Esophagus squamous epithelium (tissue), 4 donors: ENCODE measurements around the gene IL1RAPL1.

ENCODE experiments used
- POLR2A ChIP-seq, 4 donors: fragments of 450-650 bp; IDR thresholded peaks; one replicate each; pipeline ENCODE4 v1.6.1; 2017; ENCODE audit warnings: antibody characterized with exemption in 4 of 4, mild to moderate bottlenecking in 4 of 4, moderate library complexity in 3 of 4
- TF ChIP-seq, protein P1 (sequence below), 6 experiments: fragments of 450-650 bp in 4 of 6; fragments of 200-600 bp in 2 of 6; sonication (generic) in 2 of 6; IDR thresholded peaks; one replicate each; pipeline ENCODE4 v1.5.1; 2016 to 2019; ENCODE audit warnings: antibody characterized with exemption in 6 of 6, mild to moderate bottlenecking in 4 of 6, moderate library complexity in 4 of 6

- TF ChIP-seq POLR2A (IDR thresholded peaks at IDR 0.05): no peak
- TF ChIP-seq, protein P1, sequence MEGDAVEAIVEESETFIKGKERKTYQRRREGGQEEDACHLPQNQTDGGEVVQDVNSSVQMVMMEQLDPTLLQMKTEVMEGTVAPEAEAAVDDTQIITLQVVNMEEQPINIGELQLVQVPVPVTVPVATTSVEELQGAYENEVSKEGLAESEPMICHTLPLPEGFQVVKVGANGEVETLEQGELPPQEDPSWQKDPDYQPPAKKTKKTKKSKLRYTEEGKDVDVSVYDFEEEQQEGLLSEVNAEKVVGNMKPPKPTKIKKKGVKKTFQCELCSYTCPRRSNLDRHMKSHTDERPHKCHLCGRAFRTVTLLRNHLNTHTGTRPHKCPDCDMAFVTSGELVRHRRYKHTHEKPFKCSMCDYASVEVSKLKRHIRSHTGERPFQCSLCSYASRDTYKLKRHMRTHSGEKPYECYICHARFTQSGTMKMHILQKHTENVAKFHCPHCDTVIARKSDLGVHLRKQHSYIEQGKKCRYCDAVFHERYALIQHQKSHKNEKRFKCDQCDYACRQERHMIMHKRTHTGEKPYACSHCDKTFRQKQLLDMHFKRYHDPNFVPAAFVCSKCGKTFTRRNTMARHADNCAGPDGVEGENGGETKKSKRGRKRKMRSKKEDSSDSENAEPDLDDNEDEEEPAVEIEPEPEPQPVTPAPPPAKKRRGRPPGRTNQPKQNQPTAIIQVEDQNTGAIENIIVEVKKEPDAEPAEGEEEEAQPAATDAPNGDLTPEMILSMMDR (IDR thresholded peaks at IDR 0.05): no peak
These were observed 4.7 kb upstream of the IL1RAPL1 start for GRCh38 chrX:28582511-28582910.
